Uterus (tissue), 2 donors: ENCODE results near the gene ZNF428.

ENCODE experiments used
- CTCF ChIP-seq, 4 experiments: fragments of 200-600 bp in 2 of 4; fragments of 450-650 bp in 2 of 4; sonication (generic) in 2 of 4; IDR thresholded peaks; one replicate each; pipeline ENCODE4 v1.5.1; 2016 to 2019; ENCODE audit warnings: antibody characterized with exemption in 4 of 4, mild to moderate bottlenecking in 2 of 4, moderate library complexity in 1 of 4
- POLR2A ChIP-seq, 2 donors: fragments of 450-650 bp; IDR thresholded peaks; one replicate each; pipeline ENCODE4 v1.6.1; 2016; ENCODE audit warnings: antibody characterized with exemption in 2 of 2, mild to moderate bottlenecking in 1 of 2, moderate library complexity in 1 of 2

GRCh38 chr19:43636121-43636683 lies 16.8 kb upstream of the ZNF428 start:
- TF ChIP-seq CTCF (IDR thresholded peaks at IDR 0.05): no peak
- TF ChIP-seq POLR2A (IDR thresholded peaks at IDR 0.05): no peak
